Fibroblast of lung (primary cell): Measurements from ENCODE around the gene MPPED2.

Experiments
- EZH2 ChIP-seq: IDR thresholded peaks from 2 replicates; pipeline ENCODE4 v1.5.1; 2012; ENCODE audit warnings: low read length, control low read depth, mild to moderate bottlenecking; ENCODE audit errors: missing control alignments
- TF ChIP-seq, protein P1 (sequence below), 2 donors: IDR thresholded peaks in 1 of 2; conservative IDR thresholded peaks in 1 of 2; 1 replicate in 1 of 2; 2 replicates in 1 of 2; pipeline ENCODE4 v1.5.1; 2011 to 2012; ENCODE audit warnings: low read length in 2 of 2, control low read depth in 1 of 2, inconsistent platforms in 1 of 2, low read depth in 1 of 2, mild to moderate bottlenecking in 1 of 2

DNA sequence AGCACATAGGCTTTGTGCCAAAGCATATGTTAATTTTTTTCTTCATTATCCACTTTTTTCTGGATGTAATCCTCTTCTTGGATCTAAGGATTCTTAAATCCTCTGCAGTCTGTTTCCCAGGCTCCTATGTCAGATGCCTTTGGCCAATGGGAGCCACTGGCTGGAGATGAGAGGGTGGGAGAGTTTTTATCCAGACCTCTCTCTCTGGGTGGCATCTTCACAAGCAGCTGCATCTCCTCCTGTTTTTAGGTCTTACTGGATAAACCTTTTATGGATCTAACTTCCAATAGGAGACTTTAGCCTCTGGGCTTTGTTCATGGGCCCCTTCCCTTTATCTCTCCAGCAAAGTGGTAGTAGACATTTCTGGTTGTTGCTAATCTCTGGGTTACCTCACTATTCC is 22.4 kb upstream of the MPPED2 start:
- TF ChIP-seq, protein P1, sequence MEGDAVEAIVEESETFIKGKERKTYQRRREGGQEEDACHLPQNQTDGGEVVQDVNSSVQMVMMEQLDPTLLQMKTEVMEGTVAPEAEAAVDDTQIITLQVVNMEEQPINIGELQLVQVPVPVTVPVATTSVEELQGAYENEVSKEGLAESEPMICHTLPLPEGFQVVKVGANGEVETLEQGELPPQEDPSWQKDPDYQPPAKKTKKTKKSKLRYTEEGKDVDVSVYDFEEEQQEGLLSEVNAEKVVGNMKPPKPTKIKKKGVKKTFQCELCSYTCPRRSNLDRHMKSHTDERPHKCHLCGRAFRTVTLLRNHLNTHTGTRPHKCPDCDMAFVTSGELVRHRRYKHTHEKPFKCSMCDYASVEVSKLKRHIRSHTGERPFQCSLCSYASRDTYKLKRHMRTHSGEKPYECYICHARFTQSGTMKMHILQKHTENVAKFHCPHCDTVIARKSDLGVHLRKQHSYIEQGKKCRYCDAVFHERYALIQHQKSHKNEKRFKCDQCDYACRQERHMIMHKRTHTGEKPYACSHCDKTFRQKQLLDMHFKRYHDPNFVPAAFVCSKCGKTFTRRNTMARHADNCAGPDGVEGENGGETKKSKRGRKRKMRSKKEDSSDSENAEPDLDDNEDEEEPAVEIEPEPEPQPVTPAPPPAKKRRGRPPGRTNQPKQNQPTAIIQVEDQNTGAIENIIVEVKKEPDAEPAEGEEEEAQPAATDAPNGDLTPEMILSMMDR (conservative IDR thresholded peaks at IDR 0.05 in 1 of 2, IDR thresholded peaks at IDR 0.05 in 1 of 2; ENCODE audit: low read depth in 1 of 2, low read length in 2 of 2): no peak
- TF ChIP-seq EZH2: no peak
